Activated naive CD8-positive, alpha-beta T cell treated with anti-CD3 and anti-CD28 coated beads for 36 hours (primary cell): ENCODE data around the gene EFNA5. TPM values are rescaled to one million over a fixed set of nuclear protein-coding genes. Genes with fewer than 3 reads are reported as not detected.

Source experiments
- DNase-seq: peaks from one replicate; pipeline ENCODE4 v3.0.0; 2021
- H3K27ac Mint-ChIP-seq: one replicate; pipeline ENCODE4 v1.8.0; 2022; ENCODE audit warnings: mild to moderate bottlenecking, moderate library complexity, mixed read lengths
- H3K27me3 Mint-ChIP-seq: one replicate; pipeline ENCODE4 v1.8.0; 2022; ENCODE audit warnings: mild to moderate bottlenecking, mixed read lengths
- H3K36me3 Mint-ChIP-seq: one replicate; pipeline ENCODE4 v1.8.0; 2021; ENCODE audit warnings: mild to moderate bottlenecking, mixed read lengths
- H3K4me1 Mint-ChIP-seq: one replicate; pipeline ENCODE4 v1.8.0; 2021; ENCODE audit warnings: mixed read lengths
- H3K4me3 Mint-ChIP-seq: one replicate; pipeline ENCODE4 v1.8.0; 2022; ENCODE audit warnings: mild to moderate bottlenecking, moderate library complexity, mixed read lengths
- H3K9me3 Mint-ChIP-seq: one replicate; pipeline ENCODE4 v1.8.0; 2022; ENCODE audit warnings: mixed read lengths
- total RNA-seq, 2 experiments: library from RNA; stranded (reverse); gene quantifications; one replicate each; pipeline ENCODE4 v1.2.3, GENCODE V29; 2021

The EFNA5 gene
- total RNA-seq, 2 experiments from 2014 or later, result not detected

- no peaks in the 10 kb centered on the region for H3K9me3 Mint-ChIP-seq
- no peak for DNase-seq
- H3K4me1 Mint-ChIP-seq, result no peaks in the 10 kb centered on the region
- H3K36me3 Mint-ChIP-seq, result no peaks in the 10 kb centered on the region
- H3K27me3 Mint-ChIP-seq, result no peaks in the 10 kb centered on the region
- H3K27ac Mint-ChIP-seq, result no peak overlapping the region
- no peak overlapping the region for H3K4me3 Mint-ChIP-seq
Observed at GRCh38 chr5:107378218-107378899, 292.4 kb downstream of the EFNA5 start.

- no peak for DNase-seq
- H3K36me3 Mint-ChIP-seq, result no peaks in the 10 kb centered on the region
- H3K9me3 Mint-ChIP-seq, result no peaks in the 10 kb centered on the region
- no peak overlapping the region for H3K27ac Mint-ChIP-seq
- H3K27me3 Mint-ChIP-seq, result peaks cover 4% of the 10 kb centered on the region
- no peak overlapping the region for H3K4me3 Mint-ChIP-seq
- no peaks in the 10 kb centered on the region for H3K4me1 Mint-ChIP-seq
Observed at GRCh38 chr5:107377277-107377609, 293.5 kb downstream of the EFNA5 start.

GRCh38 chr5:107376546-107377276 lies 294.0 kb downstream of the EFNA5 start:
- H3K4me1 Mint-ChIP-seq, result no peaks in the 10 kb centered on the region
- no peak overlapping the region for H3K4me3 Mint-ChIP-seq
- DNase-seq, result no peak
- H3K27me3 Mint-ChIP-seq, result peaks cover 4% of the 10 kb centered on the region
- no peaks in the 10 kb centered on the region for H3K9me3 Mint-ChIP-seq
- H3K27ac Mint-ChIP-seq, result no peak overlapping the region
- H3K36me3 Mint-ChIP-seq, result no peaks in the 10 kb centered on the region

DNA sequence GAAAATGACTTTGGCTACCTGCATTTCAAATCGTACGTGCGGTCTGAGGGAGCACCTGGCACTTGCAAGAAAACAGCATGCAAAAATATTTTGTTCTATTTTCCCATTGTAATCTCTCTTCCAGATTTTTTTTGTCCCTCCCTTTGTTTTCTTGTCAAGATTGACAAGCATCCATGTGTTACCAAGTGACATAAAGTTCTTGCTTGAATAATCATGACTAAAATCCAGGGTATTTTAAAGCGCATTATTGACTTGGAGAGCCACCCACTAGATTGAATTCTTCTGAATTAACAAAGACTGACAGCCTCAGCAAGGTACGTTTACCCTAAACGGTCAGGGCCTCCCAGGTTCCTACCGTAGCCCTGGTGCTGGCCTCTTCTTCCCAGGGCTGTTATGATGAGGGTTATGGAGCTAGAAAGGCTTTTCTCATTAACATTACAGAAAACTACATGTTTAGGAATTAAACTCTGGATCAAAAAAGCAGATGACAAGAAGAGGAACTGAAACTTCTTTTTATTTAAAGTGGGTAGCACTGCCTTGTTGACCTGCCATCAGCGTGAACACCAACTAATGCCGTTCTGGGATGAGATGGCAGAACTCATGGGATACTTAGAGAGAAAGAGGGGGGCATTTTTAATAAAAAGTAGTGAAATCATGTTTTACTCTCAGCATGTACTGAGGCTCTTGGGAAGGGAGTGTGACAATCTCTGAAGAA lies 297.0 kb downstream of the EFNA5 start:
- no peaks in the 10 kb centered on the region for H3K4me1 Mint-ChIP-seq

DNA sequence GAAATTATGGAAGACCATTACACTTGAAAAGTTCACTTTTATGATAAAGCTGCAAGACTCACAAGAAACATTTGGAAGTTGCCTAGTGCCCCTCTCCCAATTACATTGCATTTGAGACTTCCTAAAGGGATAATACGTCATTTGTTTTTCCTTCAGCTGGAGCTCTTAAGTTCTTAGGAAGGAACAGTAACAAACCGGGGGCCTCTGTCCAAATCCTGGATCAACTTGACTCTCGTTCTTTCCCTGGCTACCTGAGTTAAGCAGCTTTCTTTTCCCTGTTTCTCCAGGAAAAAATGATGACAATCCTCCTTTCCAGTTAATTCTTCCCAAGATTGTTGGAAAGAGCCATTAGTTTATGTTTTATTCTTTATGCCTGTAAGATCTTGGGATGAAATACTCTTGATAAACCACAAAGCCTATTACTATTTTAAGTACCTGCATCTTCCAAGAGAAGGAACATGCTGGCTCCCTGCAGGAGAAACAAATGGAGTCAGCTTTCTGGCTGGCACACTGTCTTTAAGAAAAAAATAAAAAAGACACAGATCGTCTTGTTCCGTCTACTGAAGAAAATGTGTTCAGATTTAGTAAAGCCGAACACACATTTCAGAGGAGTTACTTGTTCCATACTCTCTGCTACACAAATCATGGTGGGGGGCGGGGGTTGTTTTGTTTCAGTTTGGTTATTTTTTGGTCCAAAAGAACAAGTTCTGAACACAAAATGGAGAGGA lies 297.9 kb downstream of the EFNA5 start:
- no peaks in the 10 kb centered on the region for H3K36me3 Mint-ChIP-seq
- peaks cover 4% of the 10 kb centered on the region for H3K27me3 Mint-ChIP-seq
- no peak overlapping the region for H3K4me3 Mint-ChIP-seq
- H3K9me3 Mint-ChIP-seq, result no peaks in the 10 kb centered on the region
- DNase-seq, result no peak
- no peaks in the 10 kb centered on the region for H3K4me1 Mint-ChIP-seq
- H3K27ac Mint-ChIP-seq, result no peak overlapping the region

More for the DNA sequence above, 297.0 kb downstream of the EFNA5 start:
- Mint-ChIP-seq H3K27me3 (peaks cover 4% of the 10 kb centered on the region), H3K27ac (no peak overlapping the region), H3K36me3 (no peaks in the 10 kb centered on the region), H3K9me3 (no peaks in the 10 kb centered on the region), H3K4me3 (no peak overlapping the region)
- DNase-seq, result no peak

DNA sequence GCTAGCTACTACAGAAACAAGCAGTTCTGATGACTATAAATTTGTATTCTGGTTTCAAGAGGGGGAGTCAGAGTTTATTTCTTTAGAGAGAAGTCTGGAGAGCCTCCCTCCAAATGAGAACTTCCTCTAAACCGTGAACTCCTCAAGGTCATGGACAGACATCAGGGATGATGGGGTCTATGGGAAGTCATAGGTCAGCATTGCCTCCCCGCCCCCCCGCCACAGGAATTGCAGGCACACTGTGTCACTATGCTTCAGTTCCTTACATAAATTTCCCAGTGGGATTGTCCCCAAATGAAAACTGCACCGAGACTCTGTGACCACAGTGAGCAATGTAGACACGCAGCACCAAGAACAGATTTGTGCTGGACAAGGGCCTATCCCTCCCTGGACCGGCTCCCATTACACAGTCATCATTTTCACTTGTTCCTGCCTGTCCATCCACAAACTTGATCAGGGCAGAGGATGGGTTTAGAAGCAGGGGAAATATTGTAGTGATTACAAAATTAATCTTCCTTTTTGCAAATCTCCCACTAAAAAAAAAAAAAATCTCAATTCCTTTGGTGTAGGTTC lies 300.3 kb downstream of the EFNA5 start:
- Mint-ChIP-seq H3K9me3 (no peaks in the 10 kb centered on the region), H3K27ac (no peak overlapping the region), H3K4me1 (no peaks in the 10 kb centered on the region), H3K4me3 (no peak overlapping the region), H3K27me3 (peaks cover 8% of the 10 kb centered on the region), H3K36me3 (no peaks in the 10 kb centered on the region)
- DNase-seq, result no peak

DNA sequence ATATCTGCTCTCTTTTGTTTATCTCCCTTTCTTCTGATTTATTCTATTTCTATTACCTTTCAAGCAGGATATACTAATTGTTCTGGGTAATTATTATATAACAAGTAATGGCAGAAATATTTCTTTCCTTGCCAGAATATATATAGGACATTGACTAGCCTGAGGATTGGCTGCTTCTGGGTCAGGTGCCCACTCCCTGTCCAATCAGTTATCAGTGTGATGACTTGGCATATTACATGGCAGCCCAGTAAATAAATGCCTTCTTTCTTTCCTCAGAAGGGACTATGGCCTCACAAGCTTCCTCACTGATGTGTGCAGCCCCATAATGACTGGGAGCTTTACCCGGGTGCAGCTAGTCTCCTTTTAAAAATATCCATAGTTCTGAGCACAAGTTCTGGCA lies 301.1 kb downstream of the EFNA5 start:
- Mint-ChIP-seq H3K9me3 (no peaks in the 10 kb centered on the region), H3K27me3 (peaks cover 8% of the 10 kb centered on the region), H3K4me3 (no peak overlapping the region), H3K4me1 (no peaks in the 10 kb centered on the region), H3K36me3 (no peaks in the 10 kb centered on the region), H3K27ac (no peak overlapping the region)
- no peak for DNase-seq

DNA sequence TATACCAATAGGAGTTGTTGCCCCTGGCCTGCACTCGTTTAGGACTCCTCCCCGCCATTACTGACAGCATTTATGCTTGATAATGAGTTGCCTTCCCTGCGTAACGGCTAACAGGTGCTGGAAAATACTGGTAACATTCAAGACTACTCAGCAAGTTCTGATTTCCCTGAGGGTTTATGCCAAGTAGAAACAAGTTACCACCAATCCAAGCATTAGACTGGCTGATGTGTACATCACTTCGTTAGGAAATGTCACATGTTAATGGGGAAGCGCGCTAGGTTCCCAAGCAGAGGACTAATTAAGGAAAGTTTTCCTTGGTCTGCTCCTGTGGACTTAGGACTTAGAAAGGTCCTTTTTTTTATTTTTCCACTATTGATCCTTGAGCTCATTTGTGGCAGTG lies 302.1 kb downstream of the EFNA5 start:
- Mint-ChIP-seq H3K4me3 (no peak overlapping the region), H3K27me3 (peaks cover 8% of the 10 kb centered on the region), H3K9me3 (no peaks in the 10 kb centered on the region), H3K4me1 (no peaks in the 10 kb centered on the region), H3K36me3 (no peaks in the 10 kb centered on the region), H3K27ac (no peak overlapping the region)
- DNase-seq, result no peak

DNA sequence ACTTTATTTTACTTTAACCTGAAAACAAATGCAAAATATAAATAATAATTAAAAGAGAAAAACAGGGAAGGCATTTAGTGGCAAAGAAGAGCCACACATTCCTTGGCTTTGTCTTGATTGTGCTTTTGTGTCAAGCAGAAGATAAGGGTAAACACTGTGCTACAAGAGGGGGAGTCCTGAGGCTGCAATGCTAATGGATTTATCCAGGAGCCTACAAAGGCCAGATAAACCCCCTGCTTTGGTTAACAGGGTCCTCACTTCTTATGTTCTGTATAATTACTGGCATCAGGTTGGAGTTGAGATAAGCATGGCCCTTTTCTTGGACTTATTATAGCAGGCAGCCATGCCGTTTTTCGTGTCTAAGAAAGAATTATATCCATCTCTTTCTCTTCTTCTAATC lies 302.8 kb downstream of the EFNA5 start:
- no peaks in the 10 kb centered on the region for H3K36me3 Mint-ChIP-seq
- H3K27ac Mint-ChIP-seq, result no peak overlapping the region
- H3K4me3 Mint-ChIP-seq, result no peak overlapping the region
- H3K4me1 Mint-ChIP-seq, result no peaks in the 10 kb centered on the region
- peaks cover 6% of the 10 kb centered on the region for H3K27me3 Mint-ChIP-seq
- no peaks in the 10 kb centered on the region for H3K9me3 Mint-ChIP-seq
- no peak for DNase-seq

- no peak overlapping the region for H3K27ac Mint-ChIP-seq
- H3K9me3 Mint-ChIP-seq, result no peaks in the 10 kb centered on the region
- H3K36me3 Mint-ChIP-seq, result no peaks in the 10 kb centered on the region
- no peak for DNase-seq
- H3K27me3 Mint-ChIP-seq, result peaks cover 4% of the 10 kb centered on the region
- H3K4me1 Mint-ChIP-seq, result no peaks in the 10 kb centered on the region
- H3K4me3 Mint-ChIP-seq, result no peak overlapping the region
Observed at GRCh38 chr5:107367480-107367879, 303.3 kb downstream of the EFNA5 start.

GRCh38 chr5:107365320-107366109 lies 305.2 kb downstream of the EFNA5 start:
- no peaks in the 10 kb centered on the region for H3K36me3 Mint-ChIP-seq
- peaks cover 2% of the 10 kb centered on the region for H3K9me3 Mint-ChIP-seq
- H3K27ac Mint-ChIP-seq, result no peak overlapping the region
- H3K4me3 Mint-ChIP-seq, result no peak overlapping the region
- DNase-seq, result no peak
- peaks cover 4% of the 10 kb centered on the region for H3K27me3 Mint-ChIP-seq
- no peaks in the 10 kb centered on the region for H3K4me1 Mint-ChIP-seq

DNA sequence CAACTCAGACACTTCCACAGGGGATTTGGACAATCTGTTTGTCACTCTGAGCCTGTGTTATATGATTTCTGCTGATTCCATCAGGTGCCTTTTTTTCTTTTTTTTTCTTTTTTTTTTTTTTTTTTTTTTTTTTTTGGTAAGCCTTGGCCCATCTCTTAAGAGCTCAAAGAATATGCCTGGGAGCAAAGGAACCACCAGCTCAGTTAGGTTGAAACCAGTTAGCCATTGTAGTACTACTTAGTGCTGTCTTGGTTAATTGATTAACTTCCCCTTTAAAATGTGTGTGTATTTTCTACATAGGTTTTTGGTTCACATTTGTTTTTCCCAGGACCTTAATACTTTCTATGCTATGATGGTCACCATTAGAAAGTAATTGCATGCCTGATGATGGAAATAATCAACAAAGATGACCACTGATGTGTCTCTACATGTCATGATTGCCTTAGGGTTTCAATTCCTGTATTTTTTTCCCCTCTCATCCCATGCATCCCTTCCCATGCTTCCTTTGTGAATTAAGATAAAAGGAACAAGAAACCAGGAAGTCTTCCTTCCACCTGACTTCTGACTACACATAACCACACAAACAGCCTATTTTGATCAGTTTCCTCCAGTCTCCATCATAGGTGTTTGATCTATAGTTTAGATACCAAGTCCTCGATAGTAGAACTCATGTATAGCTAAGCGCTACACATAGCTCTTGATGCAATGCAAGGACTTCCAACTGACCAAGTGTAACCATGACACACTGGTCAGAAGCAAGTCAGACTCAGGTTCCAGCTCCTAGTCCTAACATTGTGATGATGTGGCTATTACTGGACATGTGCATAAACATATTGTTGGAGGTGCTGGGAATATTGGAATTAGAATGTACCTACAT lies 306.1 kb downstream of the EFNA5 start:
- H3K4me3 Mint-ChIP-seq, result no peak overlapping the region
- no peaks in the 10 kb centered on the region for H3K4me1 Mint-ChIP-seq
- H3K27ac Mint-ChIP-seq, result no peak overlapping the region
- H3K27me3 Mint-ChIP-seq, result peaks cover 4% of the 10 kb centered on the region
- peaks cover 2% of the 10 kb centered on the region for H3K9me3 Mint-ChIP-seq
- no peaks in the 10 kb centered on the region for H3K36me3 Mint-ChIP-seq
- DNase-seq, result no peak

DNA sequence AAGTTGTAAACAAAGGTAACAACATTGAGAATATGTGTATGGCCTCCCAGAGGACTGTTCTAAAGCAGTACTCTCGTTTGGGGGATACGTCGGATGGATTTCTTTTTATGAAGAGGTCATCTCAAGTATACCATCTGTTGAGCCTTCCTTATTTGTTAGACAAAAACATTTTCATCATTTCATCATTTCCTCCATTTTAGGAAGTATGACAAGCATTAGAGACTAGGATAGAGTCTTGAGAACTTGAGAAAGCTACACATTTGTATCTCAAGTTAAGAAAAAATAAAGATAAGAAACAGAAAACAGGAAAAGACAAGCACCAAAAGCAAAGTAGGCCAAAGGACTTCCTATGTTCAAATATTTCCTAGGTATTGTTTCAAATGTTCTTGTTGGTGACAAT lies 307.0 kb downstream of the EFNA5 start:
- H3K27ac Mint-ChIP-seq, result no peak overlapping the region

More for the DNA sequence above, 307.0 kb downstream of the EFNA5 start:
- Mint-ChIP-seq H3K9me3 (peaks cover 2% of the 10 kb centered on the region), H3K36me3 (no peaks in the 10 kb centered on the region), H3K27me3 (peaks cover 4% of the 10 kb centered on the region), H3K4me1 (no peaks in the 10 kb centered on the region), H3K4me3 (no peak overlapping the region)
- DNase-seq, result no peak
